PC-9 (cell line): ENCODE data around the gene C10orf71. TPM values are rescaled to one million over a fixed set of nuclear protein-coding genes. Genes with fewer than 3 reads are reported as not detected.

Experiments
- BruUV-seq: library from RNA; stranded (reverse); fragments of 400-500 nt; replicated peaks from 2 replicates; lab custom pipeline; 2021; lab: Mats Ljungman, UMichigan
- CTCF ChIA-PET: fragments of 300-600 bp; sonication (Branson Sonifier 250); formaldehyde crosslinking; loops from one replicate; lab custom pipeline; 2022; ENCODE audit warnings: antibody characterized with exemption; lab: Charles Lee
- POLR2A ChIA-PET: fragments of 300-600 bp; sonication (Branson Sonifier 250); formaldehyde crosslinking; loops from one replicate; lab custom pipeline; 2022; ENCODE audit warnings: antibody characterized with exemption; ENCODE audit not compliant: unreplicated experiment; lab: Charles Lee
- DNase-seq, 2 experiments: peaks; one replicate each; pipeline versions ENCODE4 v3.0.0 to v3.0.0-alpha.2; 2015 to 2022; ENCODE audit warnings: mixed read lengths in 1 of 2
- H2AFZ ChIP-seq: fragments of 200-600 bp; sonication (generic); 2 replicates; pipeline ENCODE4 v1.8.1; 2017; ENCODE audit warnings: antibody characterized with exemption
- H3F3A ChIP-seq: fragments of 200-600 bp; sonication (generic); 2 replicates; pipeline ENCODE4 v1.8.1; 2017; ENCODE audit warnings: antibody characterized with exemption, mild to moderate bottlenecking, low read depth; ENCODE audit not compliant: insufficient read depth
- H3K27ac ChIP-seq: fragments of 200-600 bp; sonication (generic); 2 replicates; pipeline ENCODE4 v1.6.1; 2016; ENCODE audit warnings: mixed run types
- H3K27me3 ChIP-seq: fragments of 200-600 bp; sonication (generic); 2 replicates; pipeline ENCODE4 v1.6.1; 2016; ENCODE audit warnings: low read depth, mixed run types; ENCODE audit not compliant: insufficient read depth
- H3K36me3 ChIP-seq: fragments of 200-600 bp; sonication (generic); 2 replicates; pipeline ENCODE4 v1.6.1; 2016; ENCODE audit warnings: low read depth, mixed run types
- H3K4me1 ChIP-seq: fragments of 200-600 bp; sonication (generic); replicated peaks from 2 replicates; pipeline ENCODE4 v1.6.1; 2016; ENCODE audit warnings: mixed run types; ENCODE audit not compliant: insufficient read depth
- H3K4me2 ChIP-seq: fragments of 200-600 bp; sonication (generic); 2 replicates; pipeline ENCODE4 v1.6.1; 2017; ENCODE audit warnings: mixed run types
- H3K4me3 ChIP-seq: fragments of 200-600 bp; sonication (generic); 2 replicates; pipeline ENCODE4 v1.6.1; 2016; ENCODE audit warnings: mixed run types
- H3K79me2 ChIP-seq: fragments of 200-600 bp; sonication (generic); 2 replicates; pipeline ENCODE4 v1.6.1; 2017; ENCODE audit warnings: low read depth, mixed run types
- H3K9me2 ChIP-seq: fragments of 200-600 bp; sonication (generic); 2 replicates; pipeline ENCODE4 v1.8.1; 2017; ENCODE audit warnings: mild to moderate bottlenecking; ENCODE audit not compliant: insufficient read depth
- H3K9me3 ChIP-seq: fragments of 200-600 bp; sonication (generic); 2 replicates; pipeline ENCODE4 v1.8.1; 2016; ENCODE audit warnings: low read depth; ENCODE audit not compliant: insufficient read depth
- H4K20me1 ChIP-seq: fragments of 200-600 bp; sonication (generic); 2 replicates; pipeline ENCODE4 v1.8.1; 2017; ENCODE audit not compliant: insufficient read depth
- CTCF ChIP-seq: fragments of 200-600 bp; sonication (generic); conservative IDR thresholded peaks from 2 replicates; pipeline ENCODE4 v1.6.1; 2017; ENCODE audit warnings: mixed run types, antibody characterized with exemption, mild to moderate bottlenecking, moderate library complexity
- EZH2 ChIP-seq: fragments of 200-600 bp; sonication (generic); IDR thresholded peaks from 2 replicates; pipeline ENCODE4 v1.8.0; 2017; ENCODE audit warnings: antibody characterized with exemption, low read depth
- intact Hi-C: fragments of 100-400 bp; cut with micrococcal nuclease; formaldehyde crosslinking; loops from one replicate; pipeline ENCODE4 v1.10.0; 2022; ENCODE audit not compliant: unreplicated experiment
- total RNA-seq: library from RNA; stranded (reverse); gene quantifications from 2 replicates; pipeline ENCODE4 v1.2.3, GENCODE V29; 2021

The C10orf71 gene
- total RNA-seq, 1 experiment from 2014 or later: not detected

GRCh38 chr10:49325916-49326783 lies 27.2 kb downstream of the C10orf71 start:
- no peaks in the 10 kb centered on the region; the same call in 1 of the 2 replicates for H4K20me1 ChIP-seq
- no peak overlapping the region for H2AFZ ChIP-seq
- no peaks in the 10 kb centered on the region for H3F3A ChIP-seq
- no TSS peak for BruUV-seq
- ChIA-PET CTCF (no interaction called here), POLR2A (no interaction called here)
- H3K4me2 ChIP-seq: no peak overlapping the region
- TF ChIP-seq EZH2 (no peak), CTCF (no peak)
- no peak overlapping the region for H3K27ac ChIP-seq
- H3K27me3 ChIP-seq: peaks cover 94% of the 10 kb centered on the region
- H3K79me2 ChIP-seq: no peaks in the 10 kb centered on the region
- H3K9me3 ChIP-seq: no peaks in the 10 kb centered on the region
- H3K4me1 ChIP-seq: no peaks in the 10 kb centered on the region
- no peaks in the 10 kb centered on the region for H3K36me3 ChIP-seq
- no peak overlapping the region for H3K4me3 ChIP-seq
- H3K9me2 ChIP-seq: no peaks in the 10 kb centered on the region
- no peak for DNase-seq
- intact Hi-C loops: no loop called here

- no TSS peak for BruUV-seq
- DNase-seq: no peak
- no peaks in the 10 kb centered on the region; the same call in 1 of the 2 replicates for H4K20me1 ChIP-seq
- no peaks in the 10 kb centered on the region for H3K79me2 ChIP-seq
- ChIA-PET CTCF (no interaction called here), POLR2A (no interaction called here)
- no peaks in the 10 kb centered on the region for H3F3A ChIP-seq
- H3K36me3 ChIP-seq: no peaks in the 10 kb centered on the region
- H3K27me3 ChIP-seq: peaks cover 94% of the 10 kb centered on the region
- intact Hi-C loops: no loop called here
- no peaks in the 10 kb centered on the region for H3K4me1 ChIP-seq
- no peak overlapping the region for H3K4me3 ChIP-seq
- no peaks in the 10 kb centered on the region for H3K9me3 ChIP-seq
- no peak overlapping the region for H3K4me2 ChIP-seq
- no peak overlapping the region for H2AFZ ChIP-seq
- no peaks in the 10 kb centered on the region for H3K9me2 ChIP-seq
- H3K27ac ChIP-seq: no peak overlapping the region
- TF ChIP-seq CTCF: no peak
- TF ChIP-seq EZH2: no peak
Measured at GRCh38 chr10:49327036-49327813, 28.3 kb downstream of the C10orf71 start.

- Histone ChIP-seq H3K4me2 (no peak overlapping the region), H3K4me1 (no peaks in the 10 kb centered on the region), H4K20me1 (no peaks in the 10 kb centered on the region; the same call in 1 of the 2 replicates), H3K79me2 (no peaks in the 10 kb centered on the region), H3K36me3 (no peaks in the 10 kb centered on the region), H2AFZ (no peak overlapping the region), H3F3A (no peaks in the 10 kb centered on the region), H3K9me3 (no peaks in the 10 kb centered on the region), H3K27me3 (peaks cover 91% of the 10 kb centered on the region), H3K9me2 (no peaks in the 10 kb centered on the region), H3K4me3 (no peak overlapping the region), H3K27ac (no peak overlapping the region)
- no peak for DNase-seq
- BruUV-seq: no TSS peak
- ChIA-PET POLR2A (no interaction called here), CTCF (no interaction called here)
- TF ChIP-seq EZH2: no peak
- no peak for TF ChIP-seq CTCF
- intact Hi-C loops: no loop called here
Measured at GRCh38 chr10:49328401-49329145, 29.6 kb downstream of the C10orf71 start.
